Cardiac muscle cell (in vitro differentiated cells and primary cell): Measurements from ENCODE around the gene CFAP251. TPM values are rescaled to one million over a fixed set of nuclear protein-coding genes. Genes with fewer than 3 reads are reported as not detected.

Experiments
- DNase-seq, 2 donors: peaks; one replicate each; pipeline versions ENCODE4 v3.0.0 to v3.0.0-alpha.2; 2010 to 2017; ENCODE audit warnings: low read depth in 1 of 2, low spot score in 1 of 2
- H3K27ac ChIP-seq: fragments of 200-600 bp; sonication (generic); 2 replicates; pipeline ENCODE4 v1.5.1; 2016
- H3K27me3 ChIP-seq: fragments of 200-600 bp; sonication (generic); 2 replicates; pipeline ENCODE4 v1.6.0; 2016; ENCODE audit warnings: control low read depth
- H3K36me3 ChIP-seq: fragments of 200-600 bp; sonication (generic); 2 replicates; pipeline ENCODE4 v1.5.1; 2016; ENCODE audit warnings: control low read depth
- H3K4me1 ChIP-seq: fragments of 200-600 bp; sonication (generic); 2 replicates; pipeline ENCODE4 v1.8.1; 2017; ENCODE audit warnings: low read depth, mild to moderate bottlenecking, mixed run types
- H3K4me3 ChIP-seq: fragments of 200-600 bp; sonication (generic); 2 replicates; pipeline ENCODE4 v1.5.1; 2016; ENCODE audit warnings: mild to moderate bottlenecking
- H3K9me3 ChIP-seq: fragments of 200-600 bp; sonication (generic); 2 replicates; pipeline ENCODE4 v1.5.1; 2017; ENCODE audit warnings: low read depth, mild to moderate bottlenecking, control low read depth
- polyA plus RNA-seq: library from polyadenylated mRNA; unstranded; fragments of >200 nt; fragmentation: Nextera tagmentation; extraction: Ambion mirVana; gene quantifications from 2 replicates; pipeline ENCODE4 v1.2.1, GENCODE V29; 2016
- total RNA-seq: library from RNA; depleted of rRNA; stranded (reverse); fragments of >200 nt; gene quantifications from 2 replicates; pipeline ENCODE4 v1.2.3, GENCODE V29; 2016
- TF ChIP-seq, protein P1 (sequence below): IDR thresholded peaks from 2 replicates; pipeline ENCODE4 v1.5.1; 2012; ENCODE audit warnings: low read depth, mild to moderate bottlenecking, low read length

Gene CFAP251
- total and polyA plus RNA-seq, 2 experiments from 2014 or later, result 1.7 to 3.8 TPM

DNA sequence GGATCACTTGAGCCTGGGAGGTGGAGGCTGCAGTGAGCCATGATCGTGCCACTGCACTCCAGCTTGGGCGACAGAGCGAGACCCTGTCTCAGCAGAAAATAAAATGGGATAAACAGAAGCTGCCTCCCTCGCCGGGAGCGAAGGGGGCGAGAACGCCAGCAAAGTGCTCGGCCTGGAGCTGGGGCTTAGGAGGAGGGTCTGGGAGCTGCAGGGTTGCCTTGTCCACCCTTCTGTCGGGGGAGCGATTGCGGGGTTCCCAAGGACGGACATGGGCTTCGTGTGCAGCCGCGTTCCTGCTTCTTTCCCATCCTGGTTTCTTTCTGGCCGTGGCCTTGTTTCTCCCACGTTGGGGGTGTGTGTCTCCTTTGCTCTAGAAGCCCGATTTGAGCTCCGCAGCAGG lies 132.3 kb downstream of the CFAP251 start:
- no peak for DNase-seq
- TF ChIP-seq, protein P1, sequence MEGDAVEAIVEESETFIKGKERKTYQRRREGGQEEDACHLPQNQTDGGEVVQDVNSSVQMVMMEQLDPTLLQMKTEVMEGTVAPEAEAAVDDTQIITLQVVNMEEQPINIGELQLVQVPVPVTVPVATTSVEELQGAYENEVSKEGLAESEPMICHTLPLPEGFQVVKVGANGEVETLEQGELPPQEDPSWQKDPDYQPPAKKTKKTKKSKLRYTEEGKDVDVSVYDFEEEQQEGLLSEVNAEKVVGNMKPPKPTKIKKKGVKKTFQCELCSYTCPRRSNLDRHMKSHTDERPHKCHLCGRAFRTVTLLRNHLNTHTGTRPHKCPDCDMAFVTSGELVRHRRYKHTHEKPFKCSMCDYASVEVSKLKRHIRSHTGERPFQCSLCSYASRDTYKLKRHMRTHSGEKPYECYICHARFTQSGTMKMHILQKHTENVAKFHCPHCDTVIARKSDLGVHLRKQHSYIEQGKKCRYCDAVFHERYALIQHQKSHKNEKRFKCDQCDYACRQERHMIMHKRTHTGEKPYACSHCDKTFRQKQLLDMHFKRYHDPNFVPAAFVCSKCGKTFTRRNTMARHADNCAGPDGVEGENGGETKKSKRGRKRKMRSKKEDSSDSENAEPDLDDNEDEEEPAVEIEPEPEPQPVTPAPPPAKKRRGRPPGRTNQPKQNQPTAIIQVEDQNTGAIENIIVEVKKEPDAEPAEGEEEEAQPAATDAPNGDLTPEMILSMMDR, result no peak
- H3K9me3 ChIP-seq, result no peaks in the 10 kb centered on the region
- peak overlapping the region; percentile 31 for H3K27ac ChIP-seq
- no peaks in the 10 kb centered on the region for H3K27me3 ChIP-seq
- peaks cover 5% of the 10 kb centered on the region for H3K4me1 ChIP-seq
- peaks cover 5% of the 10 kb centered on the region for H3K36me3 ChIP-seq
- no peak overlapping the region for H3K4me3 ChIP-seq

DNA sequence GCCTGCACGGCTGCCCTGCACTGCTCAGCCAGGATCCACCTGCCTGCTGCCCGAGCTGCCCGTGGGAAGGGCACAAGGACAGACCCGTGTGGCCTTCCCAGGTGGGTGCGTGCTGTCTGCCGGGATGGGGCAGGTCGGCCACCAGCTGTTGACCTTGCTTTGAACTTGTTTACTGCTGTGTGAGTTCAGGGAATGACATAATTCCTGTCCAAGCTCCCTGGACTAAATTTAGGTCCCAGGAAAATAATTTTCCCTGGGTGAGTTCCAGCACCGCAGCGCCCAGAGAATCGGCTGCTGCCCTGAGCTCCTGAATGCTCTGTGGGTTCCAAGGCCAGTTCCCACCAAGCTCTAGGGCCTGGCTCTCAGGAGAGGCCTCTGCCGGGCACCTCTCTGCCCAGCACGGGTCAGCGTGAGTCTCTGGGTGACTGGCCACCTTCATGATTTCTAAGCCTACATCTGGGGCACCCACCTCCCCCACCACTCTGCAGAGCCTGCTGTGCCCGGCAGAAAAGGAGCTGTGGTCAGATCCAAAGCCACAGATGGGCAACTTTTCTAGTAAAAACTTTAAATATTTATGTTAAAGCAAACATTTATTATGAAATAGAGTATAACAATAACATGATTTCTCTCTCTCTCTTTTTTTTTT lies 133.0 kb downstream of the CFAP251 start:
- no peak overlapping the region for H3K4me3 ChIP-seq
- H3K27me3 ChIP-seq, result no peaks in the 10 kb centered on the region
- TF ChIP-seq, protein P1, result no peak
- DNase-seq, result no peak
- no peaks in the 10 kb centered on the region for H3K9me3 ChIP-seq
- peaks cover 2% of the 10 kb centered on the region for H3K36me3 ChIP-seq
- peaks cover 5% of the 10 kb centered on the region for H3K4me1 ChIP-seq
- peak overlapping the region; percentile 31 for H3K27ac ChIP-seq

DNA sequence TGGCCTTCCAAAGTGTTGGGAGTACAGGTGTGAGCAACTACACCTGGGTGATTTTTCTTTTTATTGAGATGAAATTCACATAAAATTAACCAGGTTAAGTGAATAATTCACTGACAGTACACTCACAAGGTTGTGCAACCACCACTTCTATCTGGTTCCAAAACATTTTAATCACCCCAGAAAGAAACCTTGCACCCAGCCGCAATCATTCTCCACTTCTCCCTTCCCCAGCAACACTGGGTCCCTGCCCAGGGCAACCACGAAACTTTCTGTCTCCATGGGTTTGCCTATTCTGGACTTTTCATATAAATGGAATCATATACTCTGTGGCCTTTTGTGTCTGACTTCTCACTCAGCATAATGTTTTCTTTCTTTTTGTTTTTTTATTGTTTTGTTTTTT lies 133.9 kb downstream of the CFAP251 start:
- Histone ChIP-seq H3K36me3 (no peaks in the 10 kb centered on the region), H3K4me3 (no peak overlapping the region), H3K27ac (no peak overlapping the region), H3K9me3 (no peaks in the 10 kb centered on the region), H3K4me1 (peaks cover 5% of the 10 kb centered on the region), H3K27me3 (no peaks in the 10 kb centered on the region)
- TF ChIP-seq, protein P1, result no peak
- DNase-seq, result peak in 1 of 2 donors; percentile 46

Other genes with a start within 250 kb of the CFAP251 start
- 1.1 and 2.0 TPM in 2 replicates for gene MORN3, start 248.9 kb upstream of the CFAP251 start, total RNA-seq
- gene MORN3, start 248.9 kb upstream of the CFAP251 start, polyA plus RNA-seq, result 1.6 and 2.8 TPM in 2 replicates
- gene TMEM120B, start 205.8 kb upstream of the CFAP251 start, total RNA-seq, result 11.7 and 30.7 TPM in 2 replicates
- 19.7 and 23.0 TPM in 2 replicates for gene TMEM120B, start 205.8 kb upstream of the CFAP251 start, polyA plus RNA-seq
- gene RHOF, start 124.9 kb upstream of the CFAP251 start, total RNA-seq, result 30.0 and 56.3 TPM in 2 replicates
- 21.5 and 27.4 TPM in 2 replicates for gene RHOF, start 124.9 kb upstream of the CFAP251 start, polyA plus RNA-seq
- gene SETD1B, start 114.6 kb upstream of the CFAP251 start, total RNA-seq, result 8.0 and 15.1 TPM in 2 replicates
- 2.4 and 3.8 TPM in 2 replicates for gene SETD1B, start 114.6 kb upstream of the CFAP251 start, polyA plus RNA-seq
- not detected in 2 replicates for gene HPD, start 59.7 kb upstream of the CFAP251 start, total RNA-seq
- gene HPD, start 59.7 kb upstream of the CFAP251 start, polyA plus RNA-seq, result 0.16 TPM in 1 of 2 replicates, not detected in the other
- 130 and 132 TPM in 2 replicates for gene PSMD9, start 29.8 kb upstream of the CFAP251 start, total RNA-seq
- gene PSMD9, start 29.8 kb upstream of the CFAP251 start, polyA plus RNA-seq, result 78.4 and 110 TPM in 2 replicates
- gene BCL7A, start 103.3 kb downstream of the CFAP251 start, total RNA-seq, result 16.2 and 30.5 TPM in 2 replicates
- gene BCL7A, start 103.3 kb downstream of the CFAP251 start, polyA plus RNA-seq, result 19.1 and 20.8 TPM in 2 replicates
- gene MLXIP, start 160.2 kb downstream of the CFAP251 start, total RNA-seq, result 5.5 and 8.2 TPM in 2 replicates
- 11.0 and 13.7 TPM in 2 replicates for gene MLXIP, start 160.2 kb downstream of the CFAP251 start, polyA plus RNA-seq